ENCODE measurements around the gene SNRPA1.

- TF ChIP-seq CTCF (IDR thresholded peaks at IDR 0.05; ENCODE audit: insufficient read depth, low read depth, low read length), result no peak
- TF ChIP-seq EZH2 (IDR thresholded peaks at IDR 0.05; ENCODE audit: insufficient read depth, low read length), result no peak
Measured at GRCh38 chr15:101295607-101296161, 636 bp upstream of the SNRPA1 start.

Data from astrocyte (in vitro differentiated cells and primary cell).